GM19452 (cell line): ENCODE results near the gene BLOC1S5.

Experiments
- ATAC-seq: cut with Tn5 transposase; IDR thresholded peaks from one replicate; pipeline ENCODE4 v1.9.1; 2021; ENCODE audit not compliant: unreplicated experiment

BLOC1S5 gene

GRCh38 chr6:8082954-8083858 lies 19.0 kb upstream of the BLOC1S5 start:
- no peak for ATAC-seq

GRCh38 chr6:8082572-8082953 lies 18.4 kb upstream of the BLOC1S5 start:
- no peak for ATAC-seq

- no peak for ATAC-seq
These were observed 16.4 kb upstream of the BLOC1S5 start for GRCh38 chr6:8080362-8081151.

- no peak for ATAC-seq
These were observed 14.9 kb upstream of the BLOC1S5 start for GRCh38 chr6:8079126-8079525.

- ATAC-seq = no peak
These were observed 13.8 kb upstream of the BLOC1S5 start for GRCh38 chr6:8077991-8078390.

- ATAC-seq = no peak
These were observed 11.5 kb upstream of the BLOC1S5 start for GRCh38 chr6:8075704-8076103.

- ATAC-seq = no peak
These were observed 11.0 kb upstream of the BLOC1S5 start for GRCh38 chr6:8075185-8075584.

- no peak for ATAC-seq
These were observed 10.0 kb upstream of the BLOC1S5 start for GRCh38 chr6:8074213-8074612.

GRCh38 chr6:8073758-8074157 lies 9.6 kb upstream of the BLOC1S5 start:
- no peak for ATAC-seq

- no peak for ATAC-seq
These were observed 6.5 kb upstream of the BLOC1S5 start for GRCh38 chr6:8070718-8071117.

- no peak for ATAC-seq
These were observed 5.6 kb upstream of the BLOC1S5 start for GRCh38 chr6:8069631-8070284.

- ATAC-seq = no peak
These were observed 5.0 kb upstream of the BLOC1S5 start for GRCh38 chr6:8069151-8069550.

- ATAC-seq = no peak
These were observed 1.9 kb upstream of the BLOC1S5 start for GRCh38 chr6:8066108-8066507.

GRCh38 chr6:8065519-8065911 lies 1.3 kb upstream of the BLOC1S5 start:
- peak; percentile 37 for ATAC-seq

- no peak for ATAC-seq
These were observed 689 bp upstream of the BLOC1S5 start for GRCh38 chr6:8064638-8065518.

- ATAC-seq = no peak
These were observed 2.5 kb downstream of the BLOC1S5 start for GRCh38 chr6:8061736-8062135.

- no peak for ATAC-seq
These were observed 3.8 kb downstream of the BLOC1S5 start for GRCh38 chr6:8060346-8060745.

- no peak for ATAC-seq
These were observed 5.1 kb downstream of the BLOC1S5 start for GRCh38 chr6:8059129-8059528.

- ATAC-seq = no peak
These were observed 6.4 kb downstream of the BLOC1S5 start for GRCh38 chr6:8057793-8058192.

GRCh38 chr6:8057263-8057662 lies 6.9 kb downstream of the BLOC1S5 start:
- no peak for ATAC-seq

GRCh38 chr6:8054276-8054675 lies 9.9 kb downstream of the BLOC1S5 start:
- ATAC-seq = no peak
